Measurements from ENCODE around the gene LRRC8B. TPM values are rescaled to one million over a fixed set of nuclear protein-coding genes. Genes with fewer than 3 reads are reported as not detected.
"Not testable (repeated sequence)": the region's sequence is repeated elsewhere in the genome, so short reads cannot be mapped to it uniquely, and the experiment has no call there.

LRRC8B gene
- polyA plus RNA-seq, 3 donors, result 4.5 to 9.1 (median 7.9) TPM

GRCh38 chr1:89518221-89518631, 6.4 kb upstream of the LRRC8B start:
- DNase-seq, result no peak
- Histone ChIP-seq H3K79me2 (ENCODE audit: insufficient read depth, low read length) (no peaks in the 10 kb centered on the region), H3K27ac (ENCODE audit: low read depth in 1 of 2, low read length in 2 of 2) (no peak overlapping the region), H3K4me2 (replicated peaks; ENCODE audit: extremely low read depth, low read length, poor library complexity, severe bottlenecking) (no peak overlapping the region), H3K27me3 (ENCODE audit: control insufficient read depth in 2 of 2, insufficient read depth in 2 of 2, low read length in 2 of 2) (no peaks in the 10 kb centered on the region), H3K4me1 (ENCODE audit: control insufficient read depth in 1 of 2, insufficient read depth in 2 of 2, low read length in 2 of 2) (peaks cover under 1 to 6% of the 10 kb centered on the region in 2 donors), H2AFZ (ENCODE audit: insufficient read depth, low read depth, low read length, poor library complexity, severe bottlenecking) (no peak overlapping the region), H3K9ac (ENCODE audit: insufficient read depth, low read length, poor library complexity, severe bottlenecking) (no peak overlapping the region), H3K4me3 (replicated peaks in 1 of 3; ENCODE audit: low read depth in 2 of 3, low read length in 3 of 3) (no peak overlapping the region), H4K20me1 (ENCODE audit: insufficient read depth, low read length) (no peaks in the 10 kb centered on the region), H3K36me3 (replicated peaks in 1 of 2; ENCODE audit: control insufficient read depth in 1 of 2, insufficient read depth in 2 of 2, low read length in 2 of 2) (no peaks in the 10 kb centered on the region), H3K9me3 (replicated peaks in 1 of 2; ENCODE audit: control insufficient read depth in 1 of 2, insufficient read depth in 1 of 2, low read length in 2 of 2) (no peaks in the 10 kb centered on the region)
- peaks cover 12% of the 10 kb centered on the region for H3K4me1 Mint-ChIP-seq
- H3K27ac Mint-ChIP-seq, result no peak overlapping the region
- no peak overlapping the region for H3K4me3 Mint-ChIP-seq
- no peak for TF ChIP-seq CTCF (IDR thresholded peaks at IDR 0.05)
- peaks cover 0 to 2% (median 0%) of the 10 kb centered on the region in 3 donors for H3K27me3 Mint-ChIP-seq (ENCODE audit: low read depth in 3 of 3)
- 80% methylated on average over 1 of the region's 3 CpGs for WGBS (ENCODE audit: insufficient coverage)
- no peaks in the 10 kb centered on the region for H3K36me3 Mint-ChIP-seq
- peaks cover 0 to 6% (median 2%) of the 10 kb centered on the region in 7 donors for H3K9me3 Mint-ChIP-seq
- intact Hi-C loops (cut with micrococcal nuclease), result no loop called here

- peak; percentile 84 for TF ChIP-seq CTCF (IDR thresholded peaks at IDR 0.05)
- no peak overlapping the region for H3K4me3 Mint-ChIP-seq
- Histone ChIP-seq H3K9me3 (replicated peaks in 1 of 2; ENCODE audit: control insufficient read depth in 1 of 2, insufficient read depth in 1 of 2, low read length in 2 of 2) (no peaks in the 10 kb centered on the region), H2AFZ (ENCODE audit: insufficient read depth, low read depth, low read length, poor library complexity, severe bottlenecking) (no peak overlapping the region), H3K36me3 (replicated peaks in 1 of 2; ENCODE audit: control insufficient read depth in 1 of 2, insufficient read depth in 2 of 2, low read length in 2 of 2) (no peaks in the 10 kb centered on the region), H3K4me2 (replicated peaks; ENCODE audit: extremely low read depth, low read length, poor library complexity, severe bottlenecking) (no peak overlapping the region), H4K20me1 (ENCODE audit: insufficient read depth, low read length) (no peaks in the 10 kb centered on the region), H3K27ac (ENCODE audit: low read depth in 1 of 2, low read length in 2 of 2) (no peak overlapping the region), H3K27me3 (ENCODE audit: control insufficient read depth in 2 of 2, insufficient read depth in 2 of 2, low read length in 2 of 2) (no peaks in the 10 kb centered on the region), H3K9ac (ENCODE audit: insufficient read depth, low read length, poor library complexity, severe bottlenecking) (no peak overlapping the region), H3K4me3 (replicated peaks in 1 of 3; ENCODE audit: low read depth in 2 of 3, low read length in 3 of 3) (no peak overlapping the region), H3K4me1 (ENCODE audit: control insufficient read depth in 1 of 2, insufficient read depth in 2 of 2, low read length in 2 of 2) (peaks cover 9 to 18% of the 10 kb centered on the region in 2 donors), H3K79me2 (ENCODE audit: insufficient read depth, low read length) (peaks cover 3% of the 10 kb centered on the region)
- H3K9me3 Mint-ChIP-seq, result no peaks in the 10 kb centered on the region
- intact Hi-C loops (cut with micrococcal nuclease), result loop anchor here (2.0 to 5.0 kb wide), 3 partner anchors 77 to 237 kb away; no protein-coding TSS in a partner anchor
- peak; percentile 57 to 64 (median 60) for DNase-seq
- no peak overlapping the region for H3K27ac Mint-ChIP-seq
- H3K4me1 Mint-ChIP-seq, result peaks cover 14% of the 10 kb centered on the region
- peaks cover 0 to 3% of the 10 kb centered on the region in 2 donors for H3K36me3 Mint-ChIP-seq
- no CpG with 5 or more reads among the region's 1 CpG for WGBS (ENCODE audit: insufficient coverage)
- H3K27me3 Mint-ChIP-seq (ENCODE audit: low read depth in 3 of 3), result no peaks in the 10 kb centered on the region
Observed at GRCh38 chr1:89519779-89520358, 4.8 kb upstream of the LRRC8B start.

GRCh38 chr1:89521977-89522376, 2.7 kb upstream of the LRRC8B start:
- not testable (repeated sequence) for H3K4me3 ChIP-seq (replicated peaks in 1 of 3; ENCODE audit: low read depth in 2 of 3, low read length in 3 of 3); H3K27ac Mint-ChIP-seq; H3K4me2 ChIP-seq (replicated peaks; ENCODE audit: extremely low read depth, low read length, poor library complexity, severe bottlenecking); H2AFZ ChIP-seq (ENCODE audit: insufficient read depth, low read depth, low read length, poor library complexity, severe bottlenecking); H3K36me3 ChIP-seq (replicated peaks in 1 of 2; ENCODE audit: control insufficient read depth in 1 of 2, insufficient read depth in 2 of 2, low read length in 2 of 2); H3K9me3 Mint-ChIP-seq; H3K27me3 ChIP-seq (ENCODE audit: control insufficient read depth in 2 of 2, insufficient read depth in 2 of 2, low read length in 2 of 2); DNase-seq; H4K20me1 ChIP-seq (ENCODE audit: insufficient read depth, low read length); H3K9ac ChIP-seq (ENCODE audit: insufficient read depth, low read length, poor library complexity, severe bottlenecking); H3K27ac ChIP-seq (ENCODE audit: low read depth in 1 of 2, low read length in 2 of 2); H3K4me3 Mint-ChIP-seq; H3K27me3 Mint-ChIP-seq (ENCODE audit: low read depth in 3 of 3); H3K9me3 ChIP-seq (replicated peaks in 1 of 2; ENCODE audit: control insufficient read depth in 1 of 2, insufficient read depth in 1 of 2, low read length in 2 of 2); H3K36me3 Mint-ChIP-seq
- peaks cover 23% of the 10 kb centered on the region for H3K4me1 Mint-ChIP-seq
- intact Hi-C loops (cut with micrococcal nuclease), result loop anchor here (2.0 to 5.0 kb wide), 3 partner anchors 75 to 235 kb away; no protein-coding TSS in a partner anchor
- Histone ChIP-seq H3K4me1 (ENCODE audit: control insufficient read depth in 1 of 2, insufficient read depth in 2 of 2, low read length in 2 of 2) (peaks cover 13 to 38% of the 10 kb centered on the region in 2 donors), H3K79me2 (ENCODE audit: insufficient read depth, low read length) (peaks cover 24% of the 10 kb centered on the region)
- WGBS (ENCODE audit: insufficient coverage), result no CpG with 5 or more reads among the region's 6 CpGs
